Thoracic aorta (tissue), 2 donors: ENCODE results near the gene CDH19. TPM values are rescaled to one million over a fixed set of nuclear protein-coding genes. Genes with fewer than 3 reads are reported as not detected.

ENCODE experiments used
- ATAC-seq: fragments of 150-250 bp; one replicate; pipeline ENCODE4 v1.8.0; 2017; ENCODE audit warnings: low read depth; ENCODE audit not compliant: insufficient number of reproducible peaks, low FRiP score
- DNase-seq: peaks from one replicate; pipeline ENCODE4 v3.0.0-alpha.2; 2020; ENCODE audit warnings: low spot score
- H3K27ac ChIP-seq, 2 donors: fragments of 200-600 bp; sonication (generic); 1 replicate in 1 of 2; 2 replicates in 1 of 2; pipeline ENCODE4 v1.5.1; 2016; ENCODE audit warnings: mild to moderate bottlenecking in 2 of 2, moderate library complexity in 2 of 2
- H3K27me3 ChIP-seq: fragments of 200-600 bp; sonication (generic); replicated peaks from 2 replicates; pipeline ENCODE4 v1.6.0; 2016; ENCODE audit warnings: mild to moderate bottlenecking; ENCODE audit not compliant: insufficient read depth
- H3K36me3 ChIP-seq: fragments of 200-600 bp; sonication (generic); one replicate; pipeline ENCODE4 v1.5.1; 2016
- H3K4me1 ChIP-seq, 2 donors: fragments of 200-600 bp; sonication (generic); 1 replicate in 1 of 2; 2 replicates in 1 of 2; pipeline versions ENCODE4 v1.5.1 to v1.6.0; 2016; ENCODE audit warnings: low read depth in 2 of 2, mild to moderate bottlenecking in 1 of 2; ENCODE audit not compliant: control insufficient read depth in 1 of 2
- H3K4me3 ChIP-seq: fragments of 200-600 bp; sonication (generic); 2 replicates; pipeline ENCODE4 v1.5.1; 2016; ENCODE audit warnings: mild to moderate bottlenecking
- H3K9me3 ChIP-seq: fragments of 200-600 bp; sonication (generic); 2 replicates; pipeline ENCODE4 v1.5.1; 2016
- CTCF ChIP-seq: fragments of 200-600 bp; sonication (generic); IDR thresholded peaks from one replicate; pipeline ENCODE4 v1.5.1; 2019; ENCODE audit warnings: antibody characterized with exemption
- total RNA-seq, 2 donors: library from RNA; depleted of rRNA; stranded (reverse); fragments of >200 nt; gene quantifications; one replicate each; pipeline versions ENCODE4 v1.1.0 to v1.2.3, GENCODE V29; 2016

CDH19 gene
- total RNA-seq: 10 to 100 TPM in 1 of 2 donors, 1 to 10 TPM in 1; 8.9 to 31.6 TPM

GRCh38 chr18:66603941-66604627 is at the start of gene CDH19:
Gene CDH19, minus strand, starts transcription at chr18:66604090. Its CDS starts 31,886 bp downstream, at chr18:66572204.
- Histone ChIP-seq H3K4me3 (no peak within 1 kb of the TSS), H3K9me3 (no peaks in the 10 kb centered on the region), H3K27ac (no peak within 1 kb of the TSS), H3K4me1 (no peaks in the 10 kb centered on the region), H3K27me3 (no peaks in the 10 kb centered on the region), H3K36me3 (no peaks in the 10 kb centered on the region)
- no peak for ATAC-seq
- TF ChIP-seq CTCF: no peak
- no peak for DNase-seq

GRCh38 chr18:66647671-66648070 is 43.8 kb upstream of the CDH19 start:
- no peak for DNase-seq
- Histone ChIP-seq H3K27me3 (no peaks in the 10 kb centered on the region), H3K27ac (no peak overlapping the region), H3K9me3 (no peaks in the 10 kb centered on the region), H3K4me3 (no peak overlapping the region), H3K4me1 (no peaks in the 10 kb centered on the region), H3K36me3 (no peaks in the 10 kb centered on the region)
- no peak for TF ChIP-seq CTCF
- no peak for ATAC-seq

- H3K4me3 ChIP-seq: no peak overlapping the region
- DNase-seq: no peak
- H3K27me3 ChIP-seq: no peaks in the 10 kb centered on the region
- H3K9me3 ChIP-seq: no peaks in the 10 kb centered on the region
- H3K4me1 ChIP-seq: no peaks in the 10 kb centered on the region
- no peak for ATAC-seq
- H3K27ac ChIP-seq: no peak overlapping the region
- no peaks in the 10 kb centered on the region for H3K36me3 ChIP-seq
- TF ChIP-seq CTCF: no peak
Observed at GRCh38 chr18:66646609-66647008, 42.7 kb upstream of the CDH19 start.

GRCh38 chr18:66645983-66646382 is 42.1 kb upstream of the CDH19 start:
- H3K4me3 ChIP-seq: no peak overlapping the region
- TF ChIP-seq CTCF: no peak
- ATAC-seq: no peak
- no peak for DNase-seq
- no peaks in the 10 kb centered on the region for H3K4me1 ChIP-seq
- H3K36me3 ChIP-seq: no peaks in the 10 kb centered on the region
- no peak overlapping the region for H3K27ac ChIP-seq
- H3K9me3 ChIP-seq: no peaks in the 10 kb centered on the region
- H3K27me3 ChIP-seq: no peaks in the 10 kb centered on the region

GRCh38 chr18:66641056-66641455 is 37.2 kb upstream of the CDH19 start:
- ATAC-seq: no peak
- DNase-seq: no peak
- Histone ChIP-seq H3K4me3 (no peak overlapping the region), H3K36me3 (no peaks in the 10 kb centered on the region), H3K4me1 (no peaks in the 10 kb centered on the region), H3K27ac (no peak overlapping the region), H3K27me3 (no peaks in the 10 kb centered on the region), H3K9me3 (no peaks in the 10 kb centered on the region)
- no peak for TF ChIP-seq CTCF
